Thymus (tissue), 11 donors: Measurements from ENCODE around the gene FOXF2. TPM values are rescaled to one million over a fixed set of nuclear protein-coding genes. Genes with fewer than 3 reads are reported as not detected.

Experiments
- DNase-seq, 9 donors: peaks; one replicate each; pipeline ENCODE4 v3.0.0-alpha.2; 2013; ENCODE audit warnings: low spot score in 9 of 9, low read depth in 6 of 9, missing footprints in 1 of 9
- H3K27ac ChIP-seq, 2 donors: one replicate each; pipeline ENCODE4 v1.5.1; 2013; ENCODE audit warnings: control low read depth in 1 of 2, low read depth in 1 of 2, low read length in 1 of 2, mild to moderate bottlenecking in 1 of 2, moderate library complexity in 1 of 2
- H3K27me3 ChIP-seq, 2 donors: one replicate each; pipeline ENCODE4 v1.5.1; 2013; ENCODE audit warnings: low read length in 1 of 2; ENCODE audit not compliant: control insufficient read depth in 2 of 2, insufficient read depth in 1 of 2
- H3K36me3 ChIP-seq, 2 donors: one replicate each; pipeline ENCODE4 v1.5.1; 2013; ENCODE audit warnings: low read length in 1 of 2, mild to moderate bottlenecking in 1 of 2, moderate library complexity in 1 of 2; ENCODE audit not compliant: control insufficient read depth in 2 of 2, insufficient read depth in 2 of 2
- H3K4me1 ChIP-seq, 2 donors: one replicate each; pipeline ENCODE4 v1.5.1; 2013; ENCODE audit warnings: low read length in 2 of 2; ENCODE audit not compliant: control insufficient read depth in 2 of 2, insufficient read depth in 2 of 2
- H3K4me3 ChIP-seq, 2 donors: one replicate each; pipeline ENCODE4 v1.5.1; 2013; ENCODE audit warnings: low read length in 2 of 2, control low read depth in 1 of 2, mild to moderate bottlenecking in 1 of 2
- H3K9me3 ChIP-seq, 2 donors: one replicate each; pipeline ENCODE4 v1.5.1; 2013; ENCODE audit warnings: low read length in 1 of 2, mild to moderate bottlenecking in 1 of 2; ENCODE audit not compliant: control insufficient read depth in 2 of 2, insufficient read depth in 1 of 2
- WGBS: extraction: QIAGEN DNeasy Blood & Tissue Kit; methylation state at CpG from one replicate; pipeline ENCODE4 v1.1.7; 2013; 5-methylcytosine and 5-hydroxymethylcytosine counted together
- polyA plus RNA-seq: library from polyadenylated mRNA; stranded (reverse); fragments of 200-250 nt; gene quantifications from one replicate; pipeline ENCODE4 v1.2.3, GENCODE V29; 2013
- total RNA-seq: library from RNA; stranded (reverse); fragments of 120-200 nt; gene quantifications from one replicate; pipeline ENCODE4 v1.2.4, GENCODE V29; 2013
- donor health status: healthy.

Gene FOXF2
- total and polyA plus RNA-seq, 2 donors, result 0.30 TPM; not detected in 1

DNA sequence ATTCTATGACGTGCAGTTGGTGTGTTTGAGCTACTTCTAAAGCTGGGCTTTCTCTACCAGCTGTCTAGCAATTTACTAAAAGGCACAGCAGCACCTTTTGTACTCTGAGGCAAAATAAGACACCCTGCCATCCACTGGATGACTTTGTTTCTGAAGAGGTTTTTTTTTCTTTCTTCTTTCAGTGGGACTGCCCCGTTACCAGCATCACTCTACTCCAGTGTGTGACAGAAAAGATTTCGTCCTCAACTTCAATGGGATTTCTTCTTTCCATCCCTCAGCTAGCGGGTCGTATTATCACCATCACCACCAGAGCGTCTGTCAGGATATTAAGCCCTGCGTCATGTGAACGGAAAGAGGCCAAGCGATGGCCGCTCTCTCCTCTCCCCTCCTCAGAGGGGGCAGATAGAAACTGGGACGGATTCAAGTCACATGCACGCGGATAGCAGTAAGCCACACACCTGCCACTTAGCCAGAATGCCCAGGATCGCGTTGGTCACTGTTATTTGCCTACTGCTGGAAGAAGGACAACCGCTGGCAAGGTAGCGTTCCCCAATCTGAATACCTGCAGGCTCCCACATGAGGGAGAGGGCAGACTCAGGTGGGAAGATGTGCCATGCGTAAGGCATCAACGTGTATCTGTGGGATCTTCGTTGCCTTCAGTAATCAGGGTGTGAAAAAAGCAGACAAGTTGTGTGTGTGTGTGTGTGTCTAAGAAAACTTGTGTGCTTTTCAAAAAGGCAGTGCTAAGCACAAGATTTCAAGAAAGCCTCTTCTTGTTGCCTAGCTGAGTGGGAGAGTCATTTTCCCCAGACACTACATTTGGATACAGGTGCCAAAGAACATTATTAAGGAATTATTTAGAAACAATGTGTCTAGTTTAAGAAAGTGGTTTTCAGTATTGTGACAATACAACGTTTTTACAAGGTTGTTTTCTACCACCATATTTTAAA lies 5.4 kb downstream of the FOXF2 start:
- H3K27me3 ChIP-seq, result peaks cover 69 to 92% of the 10 kb centered on the region in 2 donors
- no peaks in the 10 kb centered on the region for H3K4me1 ChIP-seq

DNA sequence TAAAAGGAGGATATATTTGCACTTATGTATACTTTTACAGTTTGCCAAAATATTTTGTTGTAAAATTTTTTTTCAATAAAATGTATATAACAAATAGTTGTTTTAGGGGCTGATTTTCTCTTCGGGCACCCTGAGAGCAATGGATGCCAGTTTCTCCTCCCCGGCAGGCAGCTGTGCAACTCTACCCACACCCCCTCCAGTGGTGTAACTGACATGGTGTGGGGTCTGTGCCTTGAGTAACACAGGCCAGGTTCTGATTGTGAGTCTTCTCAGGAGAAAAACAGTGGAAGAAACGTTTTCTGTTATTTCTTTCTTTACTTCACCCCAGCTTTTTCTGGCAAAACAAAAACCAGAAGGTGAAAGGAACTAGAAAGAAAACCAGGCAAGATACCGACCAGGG lies 6.1 kb downstream of the FOXF2 start:
- H3K36me3 ChIP-seq, result no peaks in the 10 kb centered on the region
- DNase-seq, result no peak
- 35% methylated on average over 4 of the region's 4 CpGs for WGBS
- no peaks in the 10 kb centered on the region for H3K4me1 ChIP-seq
- H3K4me3 ChIP-seq, result no peak overlapping the region
- H3K9me3 ChIP-seq, result no peaks in the 10 kb centered on the region
- no peak overlapping the region for H3K27ac ChIP-seq
- H3K27me3 ChIP-seq, result peaks cover 62 to 92% of the 10 kb centered on the region in 2 donors

More for the DNA sequence above, 5.4 kb downstream of the FOXF2 start:
- no peaks in the 10 kb centered on the region for H3K9me3 ChIP-seq
- no peaks in the 10 kb centered on the region for H3K36me3 ChIP-seq
- WGBS, result 29% methylated on average over 21 of the region's 21 CpGs
- no peak overlapping the region for H3K27ac ChIP-seq
- H3K4me3 ChIP-seq, result no peak overlapping the region
- DNase-seq, result no peak

DNA sequence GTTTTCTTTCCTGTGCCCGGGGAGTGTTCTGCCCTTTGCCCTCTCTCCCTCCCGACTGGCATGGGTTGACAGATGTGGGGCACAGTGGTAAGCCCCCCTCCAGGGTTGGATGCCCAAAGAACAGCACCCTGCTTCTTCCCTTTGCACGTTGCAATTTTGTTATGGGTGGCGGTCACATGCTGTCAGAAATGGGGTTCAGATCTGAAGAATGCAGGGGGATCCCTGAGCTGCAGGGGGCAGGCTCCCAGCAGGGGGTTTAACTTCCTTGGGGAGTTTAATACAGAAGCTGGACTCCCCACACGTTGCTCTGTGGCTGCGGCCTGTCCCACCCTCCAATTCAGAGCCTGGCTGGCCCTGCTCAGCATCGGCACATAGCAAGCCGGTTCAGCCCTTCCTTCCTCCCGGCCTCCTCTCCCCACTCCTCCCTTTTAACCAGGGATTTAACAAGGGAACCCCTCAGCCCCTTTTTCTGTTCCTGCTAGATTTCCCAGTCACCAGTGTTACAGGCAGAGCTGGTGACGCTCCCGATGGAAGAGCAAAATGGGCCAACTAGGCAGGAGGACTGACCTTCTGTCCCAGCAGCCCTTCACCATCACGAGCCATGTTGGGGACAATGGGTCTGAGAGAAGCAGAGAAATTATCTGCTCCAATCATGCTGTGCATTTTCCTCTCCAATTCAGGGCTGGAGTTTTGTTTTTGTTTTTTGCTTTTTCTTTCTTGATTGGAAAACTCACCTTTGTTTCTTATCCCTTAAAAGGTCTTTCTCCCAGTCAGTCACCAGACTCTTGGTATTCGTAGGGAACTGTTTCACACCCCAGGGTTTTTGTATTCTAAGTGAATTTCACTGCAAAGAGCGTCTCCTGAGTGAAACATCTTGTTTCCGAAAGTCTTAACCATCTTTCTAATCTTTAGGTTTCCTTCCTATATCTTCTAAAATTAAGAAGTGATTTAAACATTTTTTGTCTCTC lies 6.8 kb downstream of the FOXF2 start:
- no peak overlapping the region for H3K27ac ChIP-seq
- no peak for DNase-seq
- no peaks in the 10 kb centered on the region for H3K36me3 ChIP-seq
- H3K9me3 ChIP-seq, result no peaks in the 10 kb centered on the region
- peaks cover 55 to 91% of the 10 kb centered on the region in 2 donors for H3K27me3 ChIP-seq
- H3K4me3 ChIP-seq, result no peak overlapping the region
- no peaks in the 10 kb centered on the region for H3K4me1 ChIP-seq
- WGBS, result 39% methylated on average over 15 of the region's 15 CpGs

DNA sequence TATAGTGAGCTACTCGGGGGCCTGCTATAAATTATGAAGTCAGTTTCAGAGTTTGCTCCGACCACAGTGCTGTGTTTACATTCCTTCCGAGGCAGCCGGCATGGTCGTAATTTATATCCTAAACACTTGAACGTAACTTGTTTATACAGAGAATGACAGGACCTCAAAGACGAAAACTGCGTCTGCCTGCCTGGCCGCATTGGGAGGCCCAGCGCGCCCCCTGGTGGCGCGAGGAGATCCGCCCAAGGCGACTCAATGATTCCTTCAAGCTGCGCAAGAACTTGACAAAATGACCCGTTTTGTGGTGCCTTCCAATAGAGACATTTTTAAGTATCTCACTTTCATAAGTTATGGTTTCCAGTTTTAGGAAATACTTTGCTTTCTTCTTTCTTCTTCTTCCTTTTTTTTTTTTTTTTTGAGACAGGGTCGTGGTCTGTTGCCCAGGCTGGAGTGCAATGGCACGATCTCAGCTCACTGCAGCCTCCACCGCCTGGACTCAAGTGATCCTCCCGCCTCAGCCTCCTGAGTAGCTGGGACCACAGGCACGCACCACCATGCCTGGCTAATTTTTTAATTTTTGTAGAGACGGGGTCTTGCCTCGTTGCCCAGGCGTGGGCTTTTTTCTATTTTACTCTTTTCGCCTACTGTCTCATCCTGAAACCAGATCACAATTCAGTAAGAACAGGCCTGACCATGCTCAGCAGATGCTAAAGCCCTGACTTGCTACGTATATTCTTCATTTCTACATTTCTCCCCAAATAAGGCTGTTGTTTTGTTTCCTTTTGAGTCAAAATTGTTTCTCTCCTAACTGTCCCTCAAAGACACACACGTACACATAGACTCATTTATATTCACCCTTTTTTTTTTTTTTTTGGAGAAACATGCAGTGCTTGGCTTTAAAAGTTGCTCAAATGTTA lies 7.8 kb downstream of the FOXF2 start:
- Histone ChIP-seq H3K27me3 (peaks cover 45 to 86% of the 10 kb centered on the region in 2 donors), H3K27ac (no peak overlapping the region), H3K36me3 (no peaks in the 10 kb centered on the region), H3K4me3 (no peak overlapping the region), H3K9me3 (no peaks in the 10 kb centered on the region), H3K4me1 (no peaks in the 10 kb centered on the region)
- DNase-seq, result peak; percentile 15 to 75 (median 32)
- WGBS, result 31% methylated on average over 28 of the region's 28 CpGs

DNA sequence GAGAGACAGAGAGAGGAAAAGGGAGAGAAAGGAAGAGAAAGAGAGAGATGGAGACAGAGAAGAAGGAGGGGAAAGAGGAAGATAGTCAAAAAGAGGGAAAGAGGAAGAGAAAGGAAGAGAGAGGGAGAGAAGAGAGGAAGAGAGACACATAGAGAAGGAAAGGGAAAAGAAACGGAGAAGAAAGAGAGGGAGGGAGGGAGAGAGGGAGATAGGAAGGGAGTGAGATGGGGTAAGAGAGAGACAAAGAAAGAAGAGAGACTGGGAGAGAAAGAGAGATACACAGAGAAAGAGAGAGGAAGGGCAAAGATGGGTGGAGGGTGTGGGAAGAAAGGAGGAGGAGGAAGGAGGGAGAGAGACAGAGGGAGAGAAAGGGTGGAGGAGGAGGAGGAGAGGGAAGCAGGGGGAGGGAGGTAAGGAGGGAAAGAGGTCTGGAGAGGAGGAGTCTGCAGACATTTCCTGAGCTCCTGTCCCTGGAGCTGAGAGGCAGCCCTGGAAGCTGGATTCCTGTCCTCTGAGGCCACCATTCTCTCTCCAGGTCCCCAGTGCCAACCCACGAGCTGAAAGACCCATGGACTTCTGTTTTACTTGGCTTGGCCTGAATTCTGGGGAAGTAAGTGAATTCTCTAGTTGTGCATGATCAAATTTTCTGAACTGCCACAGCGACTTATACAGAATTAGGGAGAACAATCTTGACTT lies 9.9 kb downstream of the FOXF2 start:
- 43% methylated on average over 3 of the region's 3 CpGs for WGBS
- no peaks in the 10 kb centered on the region for H3K36me3 ChIP-seq
- peaks cover 25 to 68% of the 10 kb centered on the region in 2 donors for H3K27me3 ChIP-seq
- H3K9me3 ChIP-seq, result no peaks in the 10 kb centered on the region
- no peak overlapping the region for H3K27ac ChIP-seq
- no peak overlapping the region for H3K4me3 ChIP-seq
- H3K4me1 ChIP-seq, result no peaks in the 10 kb centered on the region
- no peak for DNase-seq

DNA sequence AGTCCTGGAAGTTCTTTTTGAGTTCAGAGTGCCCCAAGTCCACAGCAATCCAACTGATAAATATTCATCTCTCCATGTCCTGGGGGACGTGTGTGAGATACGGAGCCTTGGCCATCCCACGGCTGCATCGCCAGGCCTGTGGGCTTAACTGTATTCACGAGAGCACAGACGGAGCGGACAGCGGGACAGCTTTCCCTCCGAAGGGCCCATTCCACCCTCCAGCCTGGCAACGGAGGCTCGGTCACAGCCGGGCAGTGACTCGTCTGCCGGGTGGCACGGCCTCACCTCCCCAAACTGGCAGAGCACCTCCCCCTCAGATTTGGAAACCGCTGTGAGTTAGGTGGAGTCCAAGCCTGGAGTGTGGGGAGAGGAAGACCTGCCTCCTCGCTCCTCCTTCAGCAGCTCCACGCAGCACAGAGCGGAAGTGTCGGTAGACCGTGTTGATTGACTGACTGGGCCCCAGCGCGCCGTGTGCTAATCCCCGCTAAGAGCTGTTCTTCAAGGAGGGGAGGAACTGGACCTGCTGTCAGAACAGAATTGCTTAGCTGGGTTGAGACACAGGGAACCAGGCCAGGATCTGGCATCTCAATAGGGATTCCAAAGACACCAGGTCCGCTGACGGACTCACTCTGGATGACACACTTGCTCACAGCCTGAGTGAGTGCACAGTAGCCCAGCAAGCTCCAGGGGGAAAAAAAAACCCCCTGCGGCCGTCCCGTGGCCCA lies 10.9 kb downstream of the FOXF2 start:
- Histone ChIP-seq H3K27ac (no peak overlapping the region), H3K9me3 (no peaks in the 10 kb centered on the region), H3K4me1 (no peaks in the 10 kb centered on the region), H3K36me3 (no peaks in the 10 kb centered on the region), H3K4me3 (no peak overlapping the region), H3K27me3 (peaks cover 15 to 59% of the 10 kb centered on the region in 2 donors)
- no peak for DNase-seq
- 92% methylated on average over 30 of the region's 30 CpGs for WGBS

DNA sequence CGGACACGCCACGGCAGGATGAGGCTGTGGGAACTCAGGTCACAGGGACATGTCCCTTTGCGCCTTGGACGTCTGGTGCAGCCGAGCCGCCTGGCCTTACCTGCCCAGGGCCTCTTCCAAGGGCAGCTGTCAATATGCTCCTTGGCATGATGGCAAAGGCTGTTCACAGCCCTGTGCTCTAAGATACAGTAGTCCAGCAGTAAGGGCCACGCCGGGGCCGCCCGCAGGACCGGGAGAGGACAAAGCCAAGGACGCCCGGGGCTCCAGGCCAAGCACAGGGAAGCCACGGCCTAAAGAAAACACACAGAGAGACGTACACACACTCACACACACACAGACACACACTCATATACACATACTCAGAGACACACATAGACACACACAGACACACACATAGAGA lies 13.0 kb downstream of the FOXF2 start:
- Histone ChIP-seq H3K27me3 (peaks cover 0 to 38% of the 10 kb centered on the region in 2 donors), H3K27ac (no peak overlapping the region), H3K4me3 (no peak overlapping the region), H3K36me3 (no peaks in the 10 kb centered on the region), H3K4me1 (no peaks in the 10 kb centered on the region), H3K9me3 (no peaks in the 10 kb centered on the region)
- 91% methylated on average over 16 of the region's 16 CpGs for WGBS
- no peak for DNase-seq
